ENCODE data around the gene IREB2.

The IREB2 gene

DNA sequence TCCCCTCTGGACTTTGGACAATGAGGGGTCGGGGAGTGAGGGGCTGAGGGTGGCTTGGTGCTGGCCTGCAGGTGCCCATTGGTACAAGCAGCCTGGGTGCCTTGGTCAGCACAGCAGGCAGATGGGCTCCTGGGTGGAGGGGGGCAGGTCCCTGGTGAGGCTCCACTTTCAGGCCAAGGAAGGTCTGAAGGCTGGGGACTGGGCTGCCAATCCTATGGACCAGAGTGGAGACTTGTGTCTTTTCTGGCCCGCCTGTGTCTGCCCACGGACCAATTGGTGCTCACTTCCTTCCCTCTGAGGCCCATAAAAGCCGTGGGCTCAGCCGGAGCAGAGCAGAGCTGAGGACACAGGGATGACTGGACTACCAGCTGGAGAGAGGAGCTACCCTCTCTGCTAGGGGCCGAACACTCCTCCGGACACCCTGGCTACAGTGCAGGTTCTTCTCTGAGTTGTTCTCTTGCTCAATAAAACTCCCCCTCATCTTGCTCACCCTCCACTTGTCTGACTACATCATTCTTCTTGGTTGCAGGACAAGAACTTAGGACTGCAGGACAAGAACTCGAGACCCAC, 31.9 kb upstream of the IREB2 start:
- DNase-seq (ENCODE audit: low read depth in 1 of 2, low spot score in 1 of 2), result no peak

- no peak for DNase-seq (ENCODE audit: low read depth in 1 of 2, low spot score in 1 of 2)
Observed at GRCh38 chr15:78407608-78408354, 30.2 kb upstream of the IREB2 start.

DNA sequence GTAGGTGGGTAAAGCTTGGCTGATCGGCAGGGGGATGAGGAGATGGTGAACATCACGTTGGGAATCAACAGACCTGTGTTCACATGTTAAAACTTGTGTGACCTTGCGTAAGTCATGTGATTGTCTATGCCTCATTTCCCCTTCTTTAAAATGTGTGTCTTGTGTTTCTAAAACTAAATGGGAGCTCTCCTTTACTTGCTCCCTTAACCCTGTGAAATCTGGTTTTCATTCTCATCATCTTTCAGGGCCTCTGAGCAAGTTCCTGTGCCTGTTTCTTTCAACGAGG, 29.7 kb upstream of the IREB2 start:
- DNase-seq (ENCODE audit: low read depth in 1 of 2, low spot score in 1 of 2), result no peak

DNA sequence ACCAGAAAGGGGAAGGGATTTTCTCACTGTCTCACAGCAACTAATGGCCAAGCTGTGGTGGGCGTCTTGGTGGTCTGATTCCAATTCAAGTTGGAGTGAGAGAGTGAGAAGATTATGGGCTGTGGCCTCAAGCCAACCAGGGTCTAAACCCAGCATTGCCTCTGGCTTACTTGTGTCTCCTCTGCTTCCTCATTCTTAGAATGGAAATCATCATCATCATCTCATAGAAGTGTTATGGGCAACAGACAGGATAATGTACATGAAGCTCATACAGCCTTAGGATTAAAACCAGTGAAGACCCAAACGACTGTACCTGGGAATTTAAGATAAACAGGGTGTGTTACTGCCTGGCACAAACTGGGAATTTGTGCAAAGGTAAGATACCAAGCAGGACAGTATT, 29.1 kb upstream of the IREB2 start:
- no peak for DNase-seq (ENCODE audit: low read depth in 1 of 2, low spot score in 1 of 2)

DNA sequence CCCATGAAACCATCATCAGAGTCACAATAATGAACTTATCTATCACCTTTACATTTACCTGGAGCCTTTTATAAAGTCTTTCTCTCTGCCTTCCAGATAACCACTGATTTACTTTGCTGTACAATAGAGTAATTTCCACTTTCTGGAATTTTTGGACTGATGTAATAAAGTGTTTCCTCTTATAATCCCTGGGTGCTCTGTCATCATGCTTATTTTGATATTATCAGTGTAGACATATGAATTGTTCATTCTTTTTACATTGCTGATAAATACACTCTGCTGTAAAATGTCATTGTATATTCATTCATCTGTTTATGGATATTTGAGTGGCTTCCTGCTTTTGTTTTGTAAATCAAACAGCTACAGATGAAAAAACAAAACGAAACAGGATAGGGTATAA, 27.0 kb upstream of the IREB2 start:
- DNase-seq (ENCODE audit: low read depth in 1 of 2, low spot score in 1 of 2), result no peak

DNA sequence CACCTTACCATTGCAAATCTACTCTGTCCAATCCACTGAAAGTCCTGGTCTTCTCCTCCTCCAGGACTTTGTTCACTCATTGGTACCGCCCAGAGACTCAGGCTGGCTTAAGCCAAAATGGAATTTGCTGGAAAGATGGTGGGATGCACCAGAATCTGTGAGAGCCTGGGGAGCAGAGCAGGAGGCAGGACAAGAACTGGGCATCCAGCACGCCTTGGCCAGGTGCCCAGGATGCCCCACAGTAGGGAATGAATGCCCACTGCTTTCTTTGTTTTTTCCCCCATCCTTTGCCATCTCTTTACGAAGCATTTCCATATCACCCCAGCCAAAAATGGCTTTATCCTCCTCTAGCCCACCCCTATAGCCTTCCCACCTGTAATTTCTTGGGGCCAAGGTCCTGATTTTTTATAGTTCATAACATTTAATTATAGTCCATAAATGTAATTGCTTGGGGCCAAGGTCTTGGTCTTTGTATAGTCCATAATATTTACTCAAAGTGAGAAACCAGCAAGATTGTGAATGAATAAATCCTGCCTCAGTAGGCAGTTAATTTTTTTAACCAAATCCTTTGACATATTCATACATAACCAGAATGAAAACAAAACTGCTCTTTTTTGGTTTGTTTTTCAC, 23.3 kb upstream of the IREB2 start:
- no peak for DNase-seq (ENCODE audit: low read depth in 1 of 2, low spot score in 1 of 2)

DNA sequence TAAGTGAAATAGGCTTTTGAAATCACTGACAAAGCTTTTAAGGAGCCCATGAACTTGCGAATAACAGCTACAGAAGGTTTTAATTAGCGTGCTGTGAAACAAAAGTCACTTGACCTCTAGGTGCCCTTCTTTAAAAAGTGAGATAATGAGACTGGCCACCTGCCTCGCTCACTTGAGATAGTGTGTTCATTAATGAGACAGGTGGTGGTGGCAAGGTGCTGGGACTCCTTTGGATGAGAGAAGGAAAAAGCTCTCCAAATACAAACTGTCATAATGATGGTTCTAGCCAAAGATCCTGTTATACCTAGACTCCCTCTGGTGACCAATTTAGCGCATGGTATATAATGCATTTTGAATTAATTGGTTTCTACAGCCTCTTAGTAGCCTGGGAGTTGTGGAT, 22.7 kb upstream of the IREB2 start:
- no peak for DNase-seq (ENCODE audit: low read depth in 1 of 2, low spot score in 1 of 2)

GRCh38 chr15:78417754-78418630, 20.0 kb upstream of the IREB2 start:
- DNase-seq (ENCODE audit: low read depth in 1 of 2, low spot score in 1 of 2), result no peak

DNA sequence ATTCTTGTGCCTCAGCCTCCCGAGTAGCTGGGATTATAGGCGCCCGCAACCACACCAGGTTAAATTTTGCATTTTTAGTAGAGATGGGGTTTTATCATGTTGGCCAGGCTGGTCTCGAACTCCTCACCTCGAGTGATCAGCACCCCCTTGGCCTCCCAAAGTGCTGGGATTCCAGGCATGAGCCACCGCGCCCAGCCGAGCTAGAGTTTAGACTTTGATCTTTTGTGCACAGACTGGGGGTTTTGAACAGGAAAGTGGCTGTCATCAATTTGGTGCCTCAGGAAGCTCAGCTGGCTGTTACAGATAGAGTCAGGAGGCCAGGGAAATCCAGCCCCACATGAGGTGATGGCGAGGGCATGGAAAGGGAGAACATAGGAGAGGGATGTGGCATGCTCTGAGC, 19.3 kb upstream of the IREB2 start:
- no peak for DNase-seq (ENCODE audit: low read depth in 1 of 2, low spot score in 1 of 2)

- no peak for DNase-seq (ENCODE audit: low read depth in 1 of 2, low spot score in 1 of 2)
Observed at GRCh38 chr15:78419367-78419766, 18.6 kb upstream of the IREB2 start.

GRCh38 chr15:78420220-78420619, 17.8 kb upstream of the IREB2 start:
- no peak for DNase-seq (ENCODE audit: low read depth in 1 of 2, low spot score in 1 of 2)

DNA sequence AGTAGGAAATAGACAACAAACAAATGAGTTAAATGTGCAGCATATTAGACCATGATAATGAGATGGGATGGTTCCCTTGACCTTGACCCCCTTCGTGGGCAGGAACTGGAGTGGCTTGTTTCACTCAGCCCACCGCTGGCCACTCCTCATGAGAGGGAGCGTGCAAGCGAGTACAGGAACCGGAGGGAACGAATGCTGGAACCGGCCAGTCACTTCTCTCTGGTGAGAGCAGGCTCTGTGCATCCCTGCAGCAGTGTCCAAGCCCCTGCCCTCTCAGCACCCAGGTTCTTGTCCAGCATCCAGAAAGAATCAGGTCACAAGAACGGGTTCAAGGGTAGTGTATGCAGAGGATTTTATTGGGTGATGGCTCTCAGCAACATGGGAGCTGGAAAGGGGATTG, 17.2 kb upstream of the IREB2 start:
- no peak for DNase-seq (ENCODE audit: low read depth in 1 of 2, low spot score in 1 of 2)

- DNase-seq (ENCODE audit: low read depth in 1 of 2, low spot score in 1 of 2), result no peak
Observed at GRCh38 chr15:78421238-78421965, 16.6 kb upstream of the IREB2 start.

DNA sequence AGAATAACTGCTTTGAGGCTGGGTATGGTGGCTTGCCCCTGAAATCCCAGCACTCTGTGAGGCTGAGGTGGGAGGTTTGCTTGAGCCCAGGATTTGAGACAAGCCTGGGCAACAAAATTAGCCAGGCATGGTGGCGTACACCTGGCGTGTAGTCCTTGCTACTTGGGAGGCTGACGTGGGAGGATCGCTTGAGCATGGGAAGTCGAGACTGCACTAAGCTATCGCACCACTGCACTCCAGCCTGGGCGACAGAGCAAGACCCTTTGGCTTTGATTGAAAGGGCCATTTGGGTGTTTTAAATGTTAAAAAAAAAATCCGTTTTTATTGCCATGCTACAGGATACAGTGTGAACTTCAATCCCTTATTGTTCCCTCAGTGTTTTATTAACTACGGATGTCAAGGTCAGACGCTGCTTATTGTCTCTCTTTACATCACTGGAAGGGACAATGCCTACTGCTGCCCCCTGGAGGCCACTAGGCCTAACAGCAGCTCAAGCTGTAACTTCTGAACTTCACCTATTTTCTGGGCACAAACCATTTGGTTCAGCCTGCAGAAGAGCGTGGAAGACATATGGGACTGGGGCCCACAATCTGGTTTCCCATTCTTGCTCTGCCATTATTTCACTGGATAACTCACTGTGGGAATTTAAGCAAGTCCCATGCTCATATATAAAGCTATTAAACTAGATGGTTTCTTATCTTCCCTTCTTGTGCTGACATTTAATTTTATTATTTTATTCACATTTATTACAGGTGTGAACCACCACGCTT, 15.3 kb upstream of the IREB2 start:
- peak; percentile 35 to 40 for DNase-seq (ENCODE audit: low read depth in 1 of 2, low spot score in 1 of 2)

DNA sequence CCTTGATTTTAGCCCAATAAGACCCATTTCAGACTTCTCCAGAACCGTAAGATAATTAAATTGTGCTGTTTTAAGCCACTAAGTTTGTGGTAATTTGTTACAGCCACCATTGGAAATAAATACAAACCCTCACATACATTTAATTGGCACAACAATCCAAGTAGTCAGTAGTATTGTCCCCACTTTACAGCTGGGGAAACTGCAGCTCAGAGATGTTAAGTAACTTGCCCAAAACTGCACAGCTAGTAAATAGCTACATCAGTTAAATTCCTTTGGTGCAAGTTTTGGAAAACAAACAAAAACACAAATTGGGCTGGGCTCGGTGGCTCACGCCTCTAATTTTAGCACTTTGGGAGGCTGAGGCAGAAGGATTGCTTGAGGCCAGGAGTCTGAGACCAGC, 13.3 kb upstream of the IREB2 start:
- DNase-seq (ENCODE audit: low read depth in 1 of 2, low spot score in 1 of 2), result no peak

DNA sequence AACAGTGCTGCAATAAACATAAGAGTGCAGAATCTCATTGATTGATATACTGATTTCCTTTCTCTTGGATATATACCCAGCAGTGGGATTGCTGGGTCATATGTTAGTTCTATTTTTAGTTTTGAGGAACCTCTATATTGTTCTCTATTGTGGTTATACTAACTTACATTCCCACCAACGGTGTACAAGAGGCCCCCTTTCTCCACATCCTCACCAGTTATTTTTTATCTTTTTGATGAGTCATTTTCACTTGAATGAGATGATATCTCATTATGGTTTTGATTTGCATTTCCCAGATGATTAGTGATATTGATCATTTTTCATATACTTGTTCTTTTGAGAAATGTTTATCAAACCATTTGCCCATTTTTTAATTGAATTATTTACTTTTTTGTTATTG, 12.4 kb upstream of the IREB2 start:
- DNase-seq (ENCODE audit: low read depth in 1 of 2, low spot score in 1 of 2), result no peak

DNA sequence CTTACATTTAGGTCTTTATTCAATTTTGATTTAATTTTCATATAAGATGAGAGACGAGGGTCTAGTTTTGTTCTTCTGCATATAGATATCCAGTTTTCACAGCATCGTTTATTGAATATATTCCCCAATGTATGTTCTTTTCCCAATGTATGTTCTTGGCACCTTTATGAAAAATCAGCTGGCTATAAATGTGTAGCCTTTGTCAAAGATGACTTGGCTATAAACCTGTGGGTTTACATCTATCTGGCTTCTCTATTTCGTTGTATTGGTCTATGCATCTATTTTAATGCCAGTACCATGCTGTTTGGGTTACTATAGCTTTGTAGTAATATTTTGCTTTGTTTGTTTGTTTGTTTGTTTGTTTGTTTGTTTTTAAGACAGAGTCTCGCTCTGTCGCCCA, 11.7 kb upstream of the IREB2 start:
- DNase-seq (ENCODE audit: low read depth in 1 of 2, low spot score in 1 of 2), result no peak

- no peak for DNase-seq (ENCODE audit: low read depth in 1 of 2, low spot score in 1 of 2)
Observed at GRCh38 chr15:78427953-78428352, 10.1 kb upstream of the IREB2 start.

GRCh38 chr15:78429477-78429876, 8.5 kb upstream of the IREB2 start:
- DNase-seq (ENCODE audit: low read depth in 1 of 2, low spot score in 1 of 2), result no peak

DNA sequence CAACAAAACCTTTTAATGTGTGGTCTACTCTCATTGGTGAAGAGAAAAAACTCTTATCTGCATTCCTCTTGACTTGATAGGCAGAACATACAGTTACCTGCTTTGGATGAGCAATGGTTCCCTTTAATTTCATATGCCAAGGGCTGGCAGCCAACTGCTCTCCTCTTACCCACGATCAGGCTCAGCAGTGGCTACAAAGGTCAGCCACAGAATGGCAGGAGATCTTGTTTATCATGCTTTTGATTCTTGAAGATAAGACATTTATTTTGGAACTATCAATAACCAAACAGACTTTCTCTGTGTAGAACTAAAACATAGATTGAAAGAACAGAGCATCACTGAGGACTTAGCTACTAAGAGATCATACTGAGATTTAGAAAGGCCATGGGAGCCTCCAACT, 6.1 kb upstream of the IREB2 start:
- DNase-seq (ENCODE audit: low read depth in 1 of 2, low spot score in 1 of 2), result no peak

GRCh38 chr15:78432664-78433063, 5.4 kb upstream of the IREB2 start:
- DNase-seq (ENCODE audit: low read depth in 1 of 2, low spot score in 1 of 2), result no peak

All from activated T-helper 1 cell treated with anti-CD3 and anti-CD28 coated beads, Interleukin-2, amount 50 U/mL, for 16 hours (primary cell).